Activated CD4-positive, alpha-beta T cell treated with anti-CD3 and anti-CD28 coated beads, Interleukin-2, amount 10 ng/mL, durations not matched to agents 24 days and 14 days (primary cell): Measurements from ENCODE around the gene ADAM12. TPM values are rescaled to one million over a fixed set of nuclear protein-coding genes. Genes with fewer than 3 reads are reported as not detected.

Experiments used
- DNase-seq: peaks from one replicate; pipeline ENCODE4 v3.0.0; 2022
- H3K27ac Mint-ChIP-seq: one replicate; pipeline ENCODE4 v1.8.0; 2022; ENCODE audit warnings: mild to moderate bottlenecking, mixed read lengths
- H3K27me3 Mint-ChIP-seq: one replicate; pipeline ENCODE4 v1.8.0; 2022; ENCODE audit warnings: mixed read lengths
- H3K36me3 Mint-ChIP-seq: one replicate; pipeline ENCODE4 v1.8.0; 2022; ENCODE audit warnings: low read depth, mild to moderate bottlenecking, mixed read lengths
- H3K4me1 Mint-ChIP-seq: one replicate; pipeline ENCODE4 v1.8.0; 2021; ENCODE audit warnings: mixed read lengths
- H3K4me3 Mint-ChIP-seq: one replicate; pipeline ENCODE4 v1.8.0; 2022; ENCODE audit warnings: mild to moderate bottlenecking, moderate library complexity, mixed read lengths
- H3K9me3 Mint-ChIP-seq: one replicate; pipeline ENCODE4 v1.8.0; 2021; ENCODE audit warnings: mixed read lengths
- intact Hi-C: fragments of 100-400 bp; cut with micrococcal nuclease; formaldehyde crosslinking; loops from one replicate; pipeline ENCODE4 v1.15.1; 2023
- total RNA-seq: library from RNA; stranded (reverse); gene quantifications from 2 replicates; pipeline ENCODE4 v1.2.3, GENCODE V29; 2022

The ADAM12 gene
- total RNA-seq, 1 donor from 2014 or later, result not detected

DNA sequence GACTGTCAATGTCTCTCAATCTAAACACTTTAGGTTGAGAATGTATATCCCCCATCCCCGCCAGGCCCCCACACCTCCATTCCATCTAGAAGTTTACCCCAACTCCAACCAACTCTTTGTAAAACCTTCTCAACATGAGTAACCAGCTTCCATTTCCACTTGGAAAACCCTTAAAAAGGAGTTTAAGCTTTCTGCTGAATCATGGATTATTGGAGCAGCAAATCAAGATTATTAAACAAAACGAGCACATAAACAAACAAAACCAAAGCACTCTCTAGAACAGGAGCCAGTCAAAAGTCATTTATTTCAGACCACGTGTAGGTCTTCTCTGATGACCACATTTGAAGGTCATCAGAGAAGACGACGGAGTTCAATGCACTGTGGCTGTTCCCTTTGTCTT lies 278.4 kb downstream of the ADAM12 start:
- no peak for DNase-seq
- no peaks in the 10 kb centered on the region for H3K9me3 Mint-ChIP-seq
- H3K27ac Mint-ChIP-seq, result no peak overlapping the region
- H3K27me3 Mint-ChIP-seq, result no peaks in the 10 kb centered on the region
- H3K4me3 Mint-ChIP-seq, result no peak overlapping the region
- no peaks in the 10 kb centered on the region for H3K4me1 Mint-ChIP-seq
- H3K36me3 Mint-ChIP-seq, result no peaks in the 10 kb centered on the region
- intact Hi-C loops, result no loop called here

DNA sequence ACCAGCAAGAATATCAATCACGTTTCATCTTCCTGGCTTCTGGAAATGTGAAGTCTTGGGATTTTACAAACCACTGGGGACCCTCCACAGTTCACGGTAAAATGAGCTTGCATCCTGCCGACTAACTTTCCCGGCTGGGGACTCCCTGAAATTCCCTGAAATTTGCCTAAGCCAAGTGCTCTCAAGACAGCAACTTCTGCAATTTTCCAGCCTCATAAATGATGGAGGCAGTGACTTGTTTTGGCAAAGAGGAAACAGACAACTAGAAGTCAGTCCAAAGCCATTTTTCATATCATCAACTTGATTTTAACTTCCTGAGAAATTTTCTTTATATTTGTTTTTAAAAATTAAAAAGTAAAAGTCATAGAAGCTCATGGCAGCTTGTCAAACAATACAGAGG lies 279.6 kb downstream of the ADAM12 start:
- H3K27ac Mint-ChIP-seq, result no peak overlapping the region
- H3K27me3 Mint-ChIP-seq, result no peaks in the 10 kb centered on the region
- DNase-seq, result no peak
- H3K36me3 Mint-ChIP-seq, result no peaks in the 10 kb centered on the region
- intact Hi-C loops, result no loop called here
- no peaks in the 10 kb centered on the region for H3K4me1 Mint-ChIP-seq
- no peaks in the 10 kb centered on the region for H3K9me3 Mint-ChIP-seq
- H3K4me3 Mint-ChIP-seq, result no peak overlapping the region

DNA sequence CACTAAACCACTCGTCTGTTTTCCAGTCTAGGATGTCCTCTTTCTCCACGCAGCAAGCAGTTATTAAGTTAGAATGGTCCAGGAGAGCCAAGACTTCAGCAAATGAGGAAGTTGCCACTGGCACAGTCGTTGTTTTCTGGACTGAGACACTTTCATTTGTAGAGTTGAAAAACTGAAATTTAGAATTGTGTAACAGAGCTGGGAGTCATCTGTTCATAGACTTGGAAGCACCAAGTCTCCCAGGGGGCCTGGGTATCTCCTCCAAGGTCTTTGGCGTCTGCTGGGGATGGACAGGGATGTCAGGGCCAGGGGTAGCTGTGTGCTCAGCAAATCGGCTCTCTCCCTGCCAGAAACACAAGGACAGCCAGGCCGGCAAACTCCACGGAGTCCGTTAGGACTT lies 283.5 kb downstream of the ADAM12 start:
- Mint-ChIP-seq H3K27me3 (no peaks in the 10 kb centered on the region), H3K9me3 (no peaks in the 10 kb centered on the region), H3K36me3 (no peaks in the 10 kb centered on the region), H3K4me3 (no peak overlapping the region), H3K4me1 (no peaks in the 10 kb centered on the region), H3K27ac (no peak overlapping the region)
- no peak for DNase-seq
- intact Hi-C loops, result no loop called here

DNA sequence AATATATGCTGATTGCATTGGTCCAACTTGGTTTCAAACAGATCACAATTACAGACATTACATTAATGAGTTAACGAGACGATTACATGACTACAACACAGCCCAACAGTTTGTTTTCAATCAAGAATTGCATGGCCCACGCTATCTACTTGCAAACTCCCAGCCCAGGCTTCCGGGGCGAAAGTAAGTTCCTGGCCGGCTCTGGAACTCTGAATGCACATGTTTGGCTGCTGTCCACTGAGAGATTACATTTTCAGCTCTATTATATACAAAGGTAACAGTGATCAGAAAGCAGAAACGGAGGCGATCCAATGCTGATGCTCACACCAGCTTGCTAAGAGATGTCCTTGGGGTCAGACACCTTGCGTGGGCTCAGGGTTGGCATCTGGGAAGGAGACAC lies 285.6 kb downstream of the ADAM12 start:
- H3K27me3 Mint-ChIP-seq, result no peaks in the 10 kb centered on the region
- no peak overlapping the region for H3K4me3 Mint-ChIP-seq
- intact Hi-C loops, result no loop called here
- no peaks in the 10 kb centered on the region for H3K36me3 Mint-ChIP-seq
- DNase-seq, result no peak
- H3K9me3 Mint-ChIP-seq, result no peaks in the 10 kb centered on the region
- no peak overlapping the region for H3K27ac Mint-ChIP-seq
- no peaks in the 10 kb centered on the region for H3K4me1 Mint-ChIP-seq

DNA sequence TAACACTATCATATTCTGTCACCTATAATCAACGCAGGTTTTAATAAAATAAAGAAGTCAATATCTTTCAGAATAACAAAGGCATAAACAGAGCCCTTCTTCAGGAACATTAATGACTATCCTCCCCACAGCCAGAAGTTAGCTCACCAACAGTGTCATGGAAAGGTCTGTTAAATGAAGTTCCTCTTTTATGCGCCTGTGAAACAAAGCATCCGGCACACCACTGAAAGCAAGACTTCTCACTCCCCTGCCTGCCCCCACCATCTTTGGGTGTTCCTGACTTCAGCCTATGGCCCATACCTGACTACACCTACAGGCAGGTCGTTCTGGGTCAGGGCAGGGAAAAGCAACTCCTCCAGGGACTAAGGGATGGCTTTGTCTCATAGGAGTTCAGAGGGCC lies 286.5 kb downstream of the ADAM12 start:
- DNase-seq, result no peak
- H3K4me3 Mint-ChIP-seq, result no peak overlapping the region
- intact Hi-C loops, result no loop called here
- H3K4me1 Mint-ChIP-seq, result no peaks in the 10 kb centered on the region
- no peaks in the 10 kb centered on the region for H3K9me3 Mint-ChIP-seq
- no peak overlapping the region for H3K27ac Mint-ChIP-seq
- no peaks in the 10 kb centered on the region for H3K36me3 Mint-ChIP-seq
- H3K27me3 Mint-ChIP-seq, result no peaks in the 10 kb centered on the region

DNA sequence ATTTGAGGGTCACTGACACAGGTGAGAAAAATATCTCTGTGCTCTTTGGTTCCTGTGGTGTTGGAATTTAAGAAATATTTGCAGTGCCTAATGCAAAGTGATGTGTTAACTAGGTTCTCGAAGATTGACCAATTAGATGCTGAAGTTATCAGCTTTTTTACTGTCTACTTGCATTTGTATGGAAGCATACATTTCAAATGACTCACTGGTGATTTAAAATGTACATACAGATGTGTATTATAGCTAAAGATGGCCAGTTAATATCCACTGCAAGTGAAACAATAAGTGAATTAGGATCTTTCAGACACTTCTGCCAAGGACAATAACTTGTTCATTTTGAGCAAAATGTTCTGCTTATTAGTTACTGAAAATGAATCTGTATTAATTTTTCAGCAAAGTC lies 287.0 kb downstream of the ADAM12 start:
- intact Hi-C loops, result no loop called here
- Mint-ChIP-seq H3K4me1 (no peaks in the 10 kb centered on the region), H3K36me3 (no peaks in the 10 kb centered on the region), H3K27ac (no peak overlapping the region), H3K4me3 (no peak overlapping the region), H3K27me3 (no peaks in the 10 kb centered on the region), H3K9me3 (no peaks in the 10 kb centered on the region)
- DNase-seq, result no peak

DNA sequence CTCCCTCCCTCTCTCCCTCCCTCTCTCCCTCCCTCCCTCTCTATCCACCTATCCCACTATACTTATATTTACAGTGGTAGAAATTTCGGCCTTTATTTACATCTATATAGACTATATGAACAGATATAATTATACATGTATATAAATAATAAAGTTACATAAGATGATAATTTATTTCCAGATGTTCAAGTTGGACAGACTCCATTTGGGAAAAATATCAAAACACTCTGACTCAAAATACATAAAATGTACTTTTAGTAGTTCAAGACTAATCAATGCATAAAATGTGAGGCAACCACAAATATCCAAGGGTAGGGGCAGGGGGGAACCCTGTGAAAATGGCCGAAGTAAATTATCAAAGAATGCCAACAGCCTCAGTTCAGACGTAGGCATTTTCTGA lies 288.9 kb downstream of the ADAM12 start:
- intact Hi-C loops, result no loop called here
- no peaks in the 10 kb centered on the region for H3K9me3 Mint-ChIP-seq
- no peak overlapping the region for H3K27ac Mint-ChIP-seq
- H3K27me3 Mint-ChIP-seq, result no peaks in the 10 kb centered on the region
- no peaks in the 10 kb centered on the region for H3K36me3 Mint-ChIP-seq
- DNase-seq, result no peak
- no peak overlapping the region for H3K4me3 Mint-ChIP-seq
- no peaks in the 10 kb centered on the region for H3K4me1 Mint-ChIP-seq

DNA sequence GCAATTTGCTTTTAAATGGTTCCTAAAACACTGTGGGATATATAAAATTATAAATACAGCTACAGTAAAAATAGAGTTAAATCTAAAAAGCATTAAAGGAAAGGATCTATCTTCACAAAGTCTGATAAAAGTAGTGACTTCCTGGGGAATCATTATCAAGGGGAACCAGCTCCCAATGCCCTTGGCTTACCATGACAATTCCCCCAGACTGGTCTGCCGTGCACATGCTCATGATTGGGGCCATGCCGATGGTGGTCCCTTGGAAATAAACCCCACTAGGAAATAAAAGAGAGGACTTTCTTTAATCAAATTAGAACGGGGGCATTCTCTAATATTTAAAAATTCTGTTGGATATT lies 290.1 kb downstream of the ADAM12 start:
- H3K4me1 Mint-ChIP-seq, result no peaks in the 10 kb centered on the region
- no peaks in the 10 kb centered on the region for H3K36me3 Mint-ChIP-seq
- no peak overlapping the region for H3K4me3 Mint-ChIP-seq
- no peaks in the 10 kb centered on the region for H3K9me3 Mint-ChIP-seq
- no peaks in the 10 kb centered on the region for H3K27me3 Mint-ChIP-seq
- intact Hi-C loops, result no loop called here
- DNase-seq, result no peak
- H3K27ac Mint-ChIP-seq, result no peak overlapping the region

DNA sequence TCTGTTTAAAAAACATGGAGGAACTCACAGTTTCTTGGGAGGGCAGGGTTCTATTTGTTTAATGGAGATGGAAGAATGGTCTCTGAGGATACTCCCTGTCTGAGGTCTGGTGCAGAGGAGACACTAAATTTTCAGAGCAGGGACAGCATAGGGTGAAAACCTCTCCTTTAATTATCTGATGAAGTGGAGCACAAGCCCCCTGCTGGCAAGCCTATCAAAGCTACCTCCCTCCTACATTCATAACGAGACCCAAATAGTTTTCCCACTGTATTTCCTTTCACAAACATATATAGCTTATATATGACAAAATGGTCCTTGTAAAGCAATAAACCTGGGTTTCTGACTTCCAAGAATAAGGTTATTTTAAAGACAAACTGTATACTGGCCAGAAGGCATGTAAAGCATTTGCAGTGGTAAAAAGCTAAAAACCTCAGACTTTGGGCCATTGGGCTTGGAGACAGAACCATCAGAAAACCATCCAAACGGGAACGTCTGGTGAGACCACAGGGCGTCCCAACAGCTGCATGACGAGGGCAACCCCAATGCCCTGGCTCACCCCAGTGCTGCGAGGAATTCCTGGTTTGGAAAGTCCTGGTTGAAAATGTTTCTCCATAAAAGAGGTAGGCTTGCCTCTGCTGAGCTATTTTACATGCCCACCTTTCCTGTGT lies 290.6 kb downstream of the ADAM12 start:
- H3K36me3 Mint-ChIP-seq, result no peaks in the 10 kb centered on the region
- H3K27ac Mint-ChIP-seq, result no peak overlapping the region
- no peaks in the 10 kb centered on the region for H3K9me3 Mint-ChIP-seq
- no peak overlapping the region for H3K4me3 Mint-ChIP-seq
- intact Hi-C loops, result no loop called here
- no peaks in the 10 kb centered on the region for H3K27me3 Mint-ChIP-seq
- no peaks in the 10 kb centered on the region for H3K4me1 Mint-ChIP-seq
- no peak for DNase-seq

DNA sequence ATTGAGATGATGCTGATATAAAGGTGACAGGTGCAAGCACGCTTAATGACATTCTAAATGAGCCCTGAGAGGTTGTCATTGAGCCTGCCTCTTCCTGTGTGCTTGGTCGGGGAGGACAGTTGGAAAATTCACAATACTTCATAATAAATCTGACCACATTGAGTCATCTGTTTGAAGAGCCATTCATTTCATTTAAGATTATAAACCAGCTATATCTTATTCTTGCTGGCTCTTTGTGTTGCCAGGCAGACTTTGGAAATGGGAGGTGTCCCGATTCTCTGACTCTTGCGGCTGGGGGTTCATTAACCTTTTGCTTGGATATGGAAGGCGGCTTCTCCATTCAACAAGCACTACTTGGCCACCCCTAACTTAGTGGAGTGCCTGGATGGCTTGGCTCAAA lies 293.7 kb downstream of the ADAM12 start:
- Mint-ChIP-seq H3K36me3 (no peaks in the 10 kb centered on the region), H3K9me3 (no peaks in the 10 kb centered on the region), H3K27ac (no peak overlapping the region), H3K27me3 (no peaks in the 10 kb centered on the region), H3K4me3 (no peak overlapping the region), H3K4me1 (no peaks in the 10 kb centered on the region)
- no peak for DNase-seq
- intact Hi-C loops, result no loop called here

DNA sequence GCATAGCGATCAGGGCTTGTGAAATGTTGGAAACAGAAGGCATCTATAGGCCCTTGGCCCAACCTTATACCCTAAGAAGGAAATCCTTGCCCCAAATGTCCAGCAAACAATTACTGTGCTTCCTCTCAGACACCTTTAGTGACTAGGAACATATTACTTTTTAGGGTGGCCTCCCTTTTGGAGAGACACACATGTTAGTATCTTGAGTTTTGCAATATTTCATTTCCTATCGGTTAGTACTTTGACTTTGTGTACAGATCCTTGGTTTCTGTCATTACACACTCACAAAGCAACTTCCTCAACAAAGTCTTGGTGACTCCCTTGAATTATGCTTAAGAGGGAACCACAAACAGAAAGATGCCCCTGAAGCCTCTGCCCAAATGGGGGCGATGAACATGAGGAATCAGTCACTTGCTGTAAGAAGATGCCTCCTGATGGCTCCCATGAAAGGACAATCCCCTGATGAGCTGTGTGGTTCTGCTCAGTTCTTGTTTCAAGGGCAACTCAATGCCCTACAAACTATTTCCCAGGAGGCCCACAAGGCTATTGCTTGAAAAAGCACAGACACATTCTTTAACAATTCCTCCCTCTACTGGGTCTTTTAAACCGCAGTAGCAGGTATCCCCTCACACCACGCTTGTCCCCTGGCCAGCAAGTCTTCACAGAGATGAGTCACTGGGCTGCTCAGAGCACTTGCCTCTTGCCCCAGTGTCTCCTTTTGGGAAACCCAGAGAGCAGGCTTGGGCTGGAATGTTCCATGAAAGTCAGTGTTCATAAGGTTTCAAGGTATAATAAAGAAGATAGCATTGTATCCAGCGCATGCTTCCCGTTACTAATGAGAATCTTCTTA lies 295.7 kb downstream of the ADAM12 start:
- Mint-ChIP-seq H3K4me3 (no peak overlapping the region), H3K27ac (no peak overlapping the region), H3K9me3 (no peaks in the 10 kb centered on the region), H3K4me1 (no peaks in the 10 kb centered on the region), H3K36me3 (no peaks in the 10 kb centered on the region), H3K27me3 (no peaks in the 10 kb centered on the region)
- no peak for DNase-seq
- intact Hi-C loops, result no loop called here

DNA sequence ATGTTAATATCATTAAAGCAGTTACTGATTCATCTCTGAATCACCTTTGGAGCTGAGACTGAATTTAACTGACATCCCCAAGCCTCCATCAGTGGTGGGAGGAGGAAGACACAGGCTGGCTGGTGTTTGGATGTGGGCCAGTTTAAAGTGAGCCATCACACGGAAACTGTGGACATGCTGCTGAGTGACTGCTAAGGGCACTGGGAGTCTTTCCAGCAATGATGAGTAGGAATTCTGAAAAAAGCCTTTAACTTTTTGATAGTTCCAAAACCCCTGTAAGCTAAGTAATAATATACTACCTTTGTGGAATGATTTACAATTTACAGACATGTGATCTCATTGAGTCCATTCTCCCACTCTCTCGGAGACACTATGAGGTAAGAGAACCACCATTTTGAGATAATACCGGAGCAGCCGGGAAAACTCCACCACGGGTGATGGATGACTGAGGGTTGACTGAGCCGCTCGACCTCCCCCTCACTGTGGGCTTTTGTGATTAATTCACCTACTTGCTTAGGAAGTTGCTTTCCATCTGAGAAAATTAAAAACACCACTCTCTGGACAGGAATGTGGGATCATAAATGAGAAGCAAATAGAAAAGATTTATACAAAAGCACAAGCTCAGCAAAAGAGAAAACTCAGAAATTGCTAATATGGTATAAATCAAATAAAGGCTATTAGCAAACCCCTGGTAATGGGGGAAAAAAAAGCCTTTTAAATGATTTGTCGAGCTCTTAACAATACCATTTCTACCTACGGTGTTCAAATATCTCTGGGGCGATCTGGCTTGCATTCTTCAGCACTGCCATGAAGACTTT lies 297.2 kb downstream of the ADAM12 start:
- Mint-ChIP-seq H3K4me1 (no peaks in the 10 kb centered on the region), H3K36me3 (no peaks in the 10 kb centered on the region), H3K27ac (no peak overlapping the region), H3K27me3 (no peaks in the 10 kb centered on the region), H3K9me3 (no peaks in the 10 kb centered on the region), H3K4me3 (no peak overlapping the region)
- no peak for DNase-seq
- intact Hi-C loops, result no loop called here

DNA sequence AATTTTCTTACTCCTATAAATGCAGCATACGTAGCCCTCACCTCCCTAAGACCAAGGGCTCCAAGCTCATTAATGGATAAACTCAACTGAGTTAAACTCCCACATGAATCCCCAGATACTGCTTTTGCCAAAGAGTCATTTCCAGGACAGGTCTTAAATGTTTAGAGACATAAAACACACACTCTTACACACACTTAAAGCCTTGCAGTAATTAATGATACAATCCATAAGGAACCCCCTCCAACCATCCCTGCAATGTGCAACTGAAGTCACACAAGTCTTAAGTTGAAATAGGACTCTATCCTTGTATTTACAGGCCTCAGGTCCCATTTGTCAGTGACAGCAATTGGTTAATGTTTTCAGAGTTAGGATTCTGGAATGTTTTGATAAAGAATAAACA lies 297.8 kb downstream of the ADAM12 start:
- H3K4me3 Mint-ChIP-seq, result no peak overlapping the region
- H3K36me3 Mint-ChIP-seq, result no peaks in the 10 kb centered on the region
- no peaks in the 10 kb centered on the region for H3K27me3 Mint-ChIP-seq
- DNase-seq, result no peak
- H3K9me3 Mint-ChIP-seq, result no peaks in the 10 kb centered on the region
- H3K4me1 Mint-ChIP-seq, result no peaks in the 10 kb centered on the region
- H3K27ac Mint-ChIP-seq, result no peak overlapping the region
- intact Hi-C loops, result no loop called here

DNA sequence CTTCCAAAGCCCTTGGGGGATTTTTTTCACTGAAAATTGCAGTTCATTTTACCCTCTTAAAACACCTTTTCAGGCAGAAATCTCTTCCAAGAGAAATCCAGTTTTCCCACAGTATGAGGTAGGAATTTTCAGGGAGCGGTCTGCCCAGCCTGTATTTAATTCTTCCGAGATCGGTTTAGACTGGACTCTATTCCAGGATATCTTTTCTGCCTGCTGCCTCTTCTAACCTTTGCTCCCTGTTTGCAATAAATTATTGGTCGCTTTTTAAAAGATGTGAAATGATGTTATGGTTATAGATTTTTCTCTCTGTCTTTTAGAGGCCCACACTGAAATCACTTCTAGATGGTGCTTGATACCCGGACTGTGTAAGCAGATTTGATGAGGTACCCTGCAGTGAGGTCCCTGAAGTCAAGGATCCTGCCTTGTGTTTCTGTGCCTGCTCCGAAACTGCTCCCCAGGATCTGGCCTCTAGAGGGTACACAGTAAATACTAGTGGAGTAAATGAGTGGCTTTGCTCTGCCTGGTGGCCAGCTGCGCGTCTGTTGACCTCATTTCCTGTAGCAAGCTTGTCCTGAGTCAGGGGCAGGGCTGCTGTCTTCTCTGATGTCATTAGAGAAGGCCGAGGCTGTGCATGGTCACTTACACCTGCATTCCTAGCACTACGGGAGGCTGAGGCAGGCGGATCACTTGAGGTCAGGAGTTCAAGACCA lies 300.3 kb downstream of the ADAM12 start:
- DNase-seq, result no peak
- no peaks in the 10 kb centered on the region for H3K4me1 Mint-ChIP-seq
- H3K36me3 Mint-ChIP-seq, result no peaks in the 10 kb centered on the region
- H3K27me3 Mint-ChIP-seq, result no peaks in the 10 kb centered on the region
- H3K4me3 Mint-ChIP-seq, result no peak overlapping the region
- no peaks in the 10 kb centered on the region for H3K9me3 Mint-ChIP-seq
- intact Hi-C loops, result no loop called here
- H3K27ac Mint-ChIP-seq, result no peak overlapping the region
